ENCODE data around the gene SSR1. TPM values are rescaled to one million over a fixed set of nuclear protein-coding genes. Genes with fewer than 3 reads are reported as not detected.
"Not testable (repeated sequence)": the region's sequence is repeated elsewhere in the genome, so short reads cannot be mapped to it uniquely, and the experiment has no call there.

SSR1 gene
- total and polyA plus RNA-seq, 2 of the 13 experiments (the other 11 are each of a cell fraction or from before 2014, with no cell fraction given), result 203 to 243 TPM

DNA sequence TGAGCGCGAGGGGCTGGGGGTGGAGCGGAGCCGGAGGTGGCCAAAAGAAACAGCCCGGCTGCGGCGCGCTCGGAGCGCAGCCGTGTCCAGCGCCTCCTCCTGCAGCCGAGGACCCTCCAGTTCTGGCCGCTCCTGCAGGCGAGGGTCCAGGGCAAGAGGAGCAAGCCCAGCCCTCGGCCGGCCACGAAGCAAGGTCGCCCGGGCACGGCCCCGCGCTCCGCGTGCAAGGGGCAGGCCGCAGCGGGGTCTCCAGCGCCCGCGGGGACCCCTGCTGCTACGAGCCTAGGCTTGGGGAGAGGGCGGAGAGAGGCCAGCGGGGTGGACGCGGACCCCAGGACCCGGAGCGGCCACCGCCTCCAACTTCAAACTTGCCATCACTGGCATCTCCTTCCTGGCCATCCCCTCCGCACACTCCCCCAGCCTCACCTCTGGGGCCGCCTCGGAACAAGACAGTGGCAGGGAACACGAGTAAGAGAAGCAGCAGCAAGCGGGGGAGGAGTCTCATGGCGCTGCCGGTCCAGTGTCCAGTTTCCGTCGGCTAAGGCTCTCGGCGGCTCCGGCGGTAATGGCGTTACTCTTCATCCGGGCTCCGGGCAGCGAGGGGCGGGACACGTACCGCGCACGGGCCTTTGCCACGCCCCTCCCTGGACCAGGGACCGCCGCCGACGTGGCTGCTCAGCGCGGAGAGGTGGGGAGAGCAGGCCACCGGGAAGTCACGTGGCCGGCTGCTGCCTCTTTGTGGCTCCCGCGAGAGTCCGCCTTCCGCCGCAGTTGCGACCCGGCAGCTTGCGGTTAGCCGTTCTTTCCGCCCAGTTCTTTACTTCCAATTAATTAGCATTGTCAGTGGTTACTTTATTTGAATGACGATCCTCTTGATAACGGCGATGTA, at the start of gene SSR1 (continued):
- TF ChIP-seq, protein P1, sequence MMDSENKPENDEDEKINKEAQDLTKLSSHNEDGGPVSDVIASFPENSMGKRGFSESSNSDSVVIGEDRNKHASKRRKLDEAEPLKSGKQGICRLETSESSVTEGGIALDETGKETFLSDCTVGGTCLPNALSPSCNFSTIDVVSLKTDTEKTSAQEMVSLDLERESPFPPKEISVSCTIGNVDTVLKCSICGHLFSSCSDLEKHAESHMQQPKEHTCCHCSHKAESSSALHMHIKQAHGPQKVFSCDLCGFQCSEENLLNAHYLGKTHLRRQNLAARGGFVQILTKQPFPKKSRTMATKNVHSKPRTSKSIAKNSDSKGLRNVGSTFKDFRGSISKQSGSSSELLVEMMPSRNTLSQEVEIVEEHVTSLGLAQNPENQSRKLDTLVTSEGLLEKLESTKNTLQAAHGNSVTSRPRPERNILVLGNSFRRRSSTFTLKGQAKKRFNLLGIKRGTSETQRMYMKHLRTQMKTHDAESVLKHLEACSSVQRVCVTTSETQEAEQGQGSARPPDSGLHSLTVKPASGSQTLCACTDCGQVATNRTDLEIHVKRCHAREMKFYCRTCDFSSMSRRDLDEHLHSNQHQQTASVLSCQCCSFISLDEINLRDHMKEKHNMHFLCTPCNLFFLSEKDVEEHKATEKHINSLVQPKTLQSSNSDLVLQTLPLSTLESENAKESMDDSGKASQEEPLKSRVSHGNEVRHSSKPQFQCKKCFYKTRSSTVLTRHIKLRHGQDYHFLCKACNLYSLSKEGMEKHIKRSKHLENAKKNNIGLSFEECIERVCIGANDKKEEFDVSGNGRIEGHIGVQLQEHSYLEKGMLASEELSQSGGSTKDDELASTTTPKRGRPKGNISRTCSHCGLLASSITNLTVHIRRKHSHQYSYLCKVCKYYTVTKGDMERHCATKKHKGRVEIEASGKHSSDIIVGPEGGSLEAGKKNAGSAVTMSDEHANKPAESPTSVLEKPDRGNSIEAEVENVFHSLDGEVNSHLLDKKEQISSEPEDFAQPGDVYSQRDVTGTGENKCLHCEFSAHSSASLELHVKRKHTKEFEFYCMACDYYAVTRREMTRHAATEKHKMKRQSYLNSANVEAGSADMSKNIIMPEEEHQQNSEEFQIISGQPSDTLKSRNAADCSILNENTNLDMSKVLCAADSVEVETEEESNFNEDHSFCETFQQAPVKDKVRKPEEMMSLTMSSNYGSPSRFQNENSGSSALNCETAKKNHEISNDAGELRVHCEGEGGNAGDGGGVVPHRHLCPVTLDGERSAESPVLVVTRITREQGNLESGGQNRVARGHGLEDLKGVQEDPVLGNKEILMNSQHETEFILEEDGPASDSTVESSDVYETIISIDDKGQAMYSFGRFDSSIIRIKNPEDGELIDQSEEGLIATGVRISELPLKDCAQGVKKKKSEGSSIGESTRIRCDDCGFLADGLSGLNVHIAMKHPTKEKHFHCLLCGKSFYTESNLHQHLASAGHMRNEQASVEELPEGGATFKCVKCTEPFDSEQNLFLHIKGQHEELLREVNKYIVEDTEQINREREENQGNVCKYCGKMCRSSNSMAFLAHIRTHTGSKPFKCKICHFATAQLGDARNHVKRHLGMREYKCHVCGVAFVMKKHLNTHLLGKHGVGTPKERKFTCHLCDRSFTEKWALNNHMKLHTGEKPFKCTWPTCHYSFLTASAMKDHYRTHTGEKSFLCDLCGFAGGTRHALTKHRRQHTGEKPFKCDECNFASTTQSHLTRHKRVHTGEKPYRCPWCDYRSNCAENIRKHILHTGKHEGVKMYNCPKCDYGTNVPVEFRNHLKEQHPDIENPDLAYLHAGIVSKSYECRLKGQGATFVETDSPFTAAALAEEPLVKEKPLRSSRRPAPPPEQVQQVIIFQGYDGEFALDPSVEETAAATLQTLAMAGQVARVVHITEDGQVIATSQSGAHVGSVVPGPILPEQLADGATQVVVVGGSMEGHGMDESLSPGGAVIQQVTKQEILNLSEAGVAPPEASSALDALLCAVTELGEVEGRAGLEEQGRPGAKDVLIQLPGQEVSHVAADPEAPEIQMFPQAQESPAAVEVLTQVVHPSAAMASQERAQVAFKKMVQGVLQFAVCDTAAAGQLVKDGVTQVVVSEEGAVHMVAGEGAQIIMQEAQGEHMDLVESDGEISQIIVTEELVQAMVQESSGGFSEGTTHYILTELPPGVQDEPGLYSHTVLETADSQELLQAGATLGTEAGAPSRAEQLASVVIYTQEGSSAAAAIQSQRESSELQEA (CRISPR knock-in tag; IDR thresholded peaks at IDR 0.05; ENCODE audit: not compliant biosample characterization), result peak; percentile 90
- peak; percentile 11; the same call in 1 of the 2 replicates for TF ChIP-seq ZNF337 (CRISPR knock-in tag; IDR thresholded peaks at IDR 0.05; ENCODE audit: borderline replicate concordance, low read depth)
- TF ChIP-seq ZNF816 (CRISPR knock-in tag; IDR thresholded peaks at IDR 0.05; ENCODE audit: borderline replicate concordance), result 0 out of 2 replicates have a peak, but pooled peaks have one; percentile 31
- TF ChIP-seq RORA (CRISPR knock-in tag; IDR thresholded peaks at IDR 0.05), result no peak
- no peak for TF ChIP-seq NCOA5 (CRISPR knock-in tag; IDR thresholded peaks at IDR 0.05)
- TF ChIP-seq HNRNPLL (IDR thresholded peaks at IDR 0.05; ENCODE audit: low read depth, low read length, poor library complexity, severe bottlenecking), result peak; percentile 97
- peak; percentile 90; the same call in 1 of the 2 replicates for TF ChIP-seq HOXD1 (CRISPR knock-in tag; IDR thresholded peaks at IDR 0.05)
- TF ChIP-seq ZNF709 (CRISPR knock-in tag; IDR thresholded peaks at IDR 0.05), result peak; percentile 94

DNA sequence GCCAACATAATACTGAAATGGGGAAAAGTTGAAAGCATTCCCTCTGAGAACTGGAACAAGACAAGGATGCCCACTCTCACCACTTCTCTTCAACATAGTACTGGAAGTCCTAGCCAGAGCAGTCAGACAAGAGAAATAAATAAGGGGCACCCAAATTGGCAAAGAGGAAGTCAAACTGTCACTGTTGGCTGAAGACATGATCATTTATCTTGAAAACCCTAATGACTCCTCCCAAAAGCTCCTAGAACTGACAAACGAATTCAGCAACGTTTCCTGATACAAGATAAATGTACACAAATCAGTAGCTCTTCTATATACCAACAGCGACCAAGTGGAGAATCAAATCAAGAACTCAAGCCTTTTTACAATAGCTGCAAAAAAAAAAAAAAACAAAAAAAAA, 38.9 kb upstream of the SSR1 start:
- H3K27me3 ChIP-seq (ENCODE audit: control insufficient read depth in 1 of 2, insufficient read depth in 2 of 2, low read length in 2 of 2); H2AFZ ChIP-seq (ENCODE audit: low read length); H4K20me1 ChIP-seq (ENCODE audit: insufficient read depth, low read length); DNase-seq (ENCODE audit: low spot score); intact Hi-C loops (cut with micrococcal nuclease; ENCODE audit: unreplicated experiment); FAIRE-seq; H3K27ac ChIP-seq (ENCODE audit: extremely low read length, insufficient read depth, low read length); BruUV-seq (replicated peaks); in situ Hi-C loops (cut with HindIII; ENCODE audit: extremely low pct_ligation_motif_present, low pct_unique_long_range_greater_than_20kb); H3K9ac ChIP-seq (ENCODE audit: insufficient read depth, low read depth, low read length); H3K4me3 ChIP-seq (replicated peaks in 1 of 3; ENCODE audit: insufficient read depth in 1 of 3, low read depth in 2 of 3, low read length in 3 of 3); H3K36me3 ChIP-seq (replicated peaks in 1 of 2; ENCODE audit: control insufficient read depth in 1 of 2, insufficient read depth in 2 of 2, low read length in 2 of 2); CTCF ChIA-PET (ENCODE audit: low intra/inter-chr PET ratio, low total read pairs); H3K9me3 ChIP-seq (ENCODE audit: low read length); H3K79me2 ChIP-seq (ENCODE audit: insufficient read depth, low read length); ATAC-seq; H3K4me2 ChIP-seq (ENCODE audit: low read depth, low read length): not testable (repeated sequence)
- H3K4me1 ChIP-seq (ENCODE audit: insufficient read depth, low read length), result peaks cover 13% of the 10 kb centered on the region
- 1% methylated on average over 3 of the region's 3 CpGs for WGBS (ENCODE audit: low lambda C conversion rate)
- POLR2A ChIA-PET, result interaction anchor here (1.2 kb wide), 1 partner anchor 38 kb away, joined by 4 read pairs; the partner anchor contains the start of genes CAGE1 and RIOK1
